OCI-LY3 (cell line): ENCODE data around the gene NFIC.

Experiments used
- CTCF ChIP-seq: fragments of 200-600, 300-600 bp; sonication (generic); IDR thresholded peaks from 2 replicates; pipeline ENCODE4 v1.5.1; 2014; ENCODE audit warnings: antibody characterized with exemption, low read length, low read depth
- EZH2phosphoT487 ChIP-seq: fragments of 200-600 bp; shearing (Covaris generic); IDR thresholded peaks from 2 replicates; pipeline ENCODE4 v1.6.1; 2018; ENCODE audit warnings: antibody characterized with exemption, mixed run types, low read depth

- no peak for TF ChIP-seq CTCF
- TF ChIP-seq EZH2phosphoT487: no peak
Measured at GRCh38 chr19:3359015-3359918, 7.1 kb upstream of the NFIC start.
